HepG2 (cell line): ENCODE results near the gene ABHD3. TPM values are rescaled to one million over a fixed set of nuclear protein-coding genes. Genes with fewer than 3 reads are reported as not detected.

Experiments used
- ARID4A ChIP-seq: sonication (generic); formaldehyde crosslinking; IDR thresholded peaks from 2 replicates; pipeline ENCODE4 v1.5.0; 2020; ENCODE audit warnings: mild to moderate bottlenecking, missing genetic modification reagents, borderline replicate concordance
- FLYWCH1 ChIP-seq: sonication (generic); formaldehyde crosslinking; IDR thresholded peaks from 2 replicates; pipeline ENCODE4 v1.8.1; 2023; ENCODE audit warnings: mild to moderate bottlenecking, missing genetic modification reagents
- HDAC2 ChIP-seq: sonication (generic); formaldehyde crosslinking; IDR thresholded peaks from 2 replicates; pipeline ENCODE4 v1.4.0; 2020; ENCODE audit warnings: missing genetic modification reagents
- SMC3 ChIP-seq: IDR thresholded peaks from 2 replicates; pipeline ENCODE4 v1.6.1; 2011; ENCODE audit warnings: low read length, improper control_type of control experiment
- TEAD3 ChIP-seq: optimal IDR thresholded peaks from 2 replicates; pipeline ENCODE3; 2016; ENCODE audit warnings: borderline replicate concordance
- ZBTB4 ChIP-seq: sonication (generic); formaldehyde crosslinking; IDR thresholded peaks from 2 replicates; pipeline ENCODE4 v1.4.0; 2020; ENCODE audit warnings: missing genetic modification reagents, mild to moderate bottlenecking, borderline replicate concordance
- ZNF547 ChIP-seq: sonication (generic); formaldehyde crosslinking; IDR thresholded peaks from 2 replicates; pipeline ENCODE4 v1.5.1; 2020; ENCODE audit warnings: mild to moderate bottlenecking, missing genetic modification reagents
- polyA plus RNA-seq, 8 experiments: library from polyadenylated mRNA; depleted of rRNA in 3 of 8; stranded (reverse) in 7 of 8; unstranded in 1 of 8; fragments of >200 nt; fragmentation: Illumina TruSeq in 4 of 8; extraction: Trizol in 4 of 8; gene quantifications; 2 replicates each; pipeline versions ENCODE4 v1.2.1 to v1.2.3, GENCODE V29; 2011 to 2016; ENCODE audit warnings: low read depth in 4 of 8, missing spikeins in 1 of 8, mixed read lengths in 1 of 8; ENCODE audit not compliant: insufficient read depth in 1 of 8
- total RNA-seq, 5 experiments: library from RNA; depleted of rRNA; stranded (reverse); fragments of >200 nt; fragmentation: Illumina TruSeq; extraction: Trizol; gene quantifications; 2 replicates each; pipeline ENCODE4 v1.2.3, GENCODE V29; 2016; ENCODE audit warnings: low read depth in 1 of 5
- TF ChIP-seq, protein P1 (sequence below): IDR thresholded peaks from 2 replicates; pipeline ENCODE4 v1.4.0; 2020; ENCODE audit warnings: mild to moderate bottlenecking, missing genetic modification reagents

ABHD3 gene
- total and polyA plus RNA-seq, 2 of the 13 experiments (the other 11 are each of a cell fraction or from before 2014, with no cell fraction given), result 32.1 to 40.2 TPM

GRCh38 chr18:21735452-21736015 is 31.0 kb upstream of the ABHD3 start (continued):
- TF ChIP-seq, protein P1, sequence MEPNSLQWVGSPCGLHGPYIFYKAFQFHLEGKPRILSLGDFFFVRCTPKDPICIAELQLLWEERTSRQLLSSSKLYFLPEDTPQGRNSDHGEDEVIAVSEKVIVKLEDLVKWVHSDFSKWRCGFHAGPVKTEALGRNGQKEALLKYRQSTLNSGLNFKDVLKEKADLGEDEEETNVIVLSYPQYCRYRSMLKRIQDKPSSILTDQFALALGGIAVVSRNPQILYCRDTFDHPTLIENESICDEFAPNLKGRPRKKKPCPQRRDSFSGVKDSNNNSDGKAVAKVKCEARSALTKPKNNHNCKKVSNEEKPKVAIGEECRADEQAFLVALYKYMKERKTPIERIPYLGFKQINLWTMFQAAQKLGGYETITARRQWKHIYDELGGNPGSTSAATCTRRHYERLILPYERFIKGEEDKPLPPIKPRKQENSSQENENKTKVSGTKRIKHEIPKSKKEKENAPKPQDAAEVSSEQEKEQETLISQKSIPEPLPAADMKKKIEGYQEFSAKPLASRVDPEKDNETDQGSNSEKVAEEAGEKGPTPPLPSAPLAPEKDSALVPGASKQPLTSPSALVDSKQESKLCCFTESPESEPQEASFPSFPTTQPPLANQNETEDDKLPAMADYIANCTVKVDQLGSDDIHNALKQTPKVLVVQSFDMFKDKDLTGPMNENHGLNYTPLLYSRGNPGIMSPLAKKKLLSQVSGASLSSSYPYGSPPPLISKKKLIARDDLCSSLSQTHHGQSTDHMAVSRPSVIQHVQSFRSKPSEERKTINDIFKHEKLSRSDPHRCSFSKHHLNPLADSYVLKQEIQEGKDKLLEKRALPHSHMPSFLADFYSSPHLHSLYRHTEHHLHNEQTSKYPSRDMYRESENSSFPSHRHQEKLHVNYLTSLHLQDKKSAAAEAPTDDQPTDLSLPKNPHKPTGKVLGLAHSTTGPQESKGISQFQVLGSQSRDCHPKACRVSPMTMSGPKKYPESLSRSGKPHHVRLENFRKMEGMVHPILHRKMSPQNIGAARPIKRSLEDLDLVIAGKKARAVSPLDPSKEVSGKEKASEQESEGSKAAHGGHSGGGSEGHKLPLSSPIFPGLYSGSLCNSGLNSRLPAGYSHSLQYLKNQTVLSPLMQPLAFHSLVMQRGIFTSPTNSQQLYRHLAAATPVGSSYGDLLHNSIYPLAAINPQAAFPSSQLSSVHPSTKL (CRISPR knock-in tag), result peak; percentile 62
- TF ChIP-seq FLYWCH1 (no peak), SMC3 (no peak), ZNF547 (no peak), ARID4A (peak; percentile 63; the same call in 1 of the 2 replicates), TEAD3 (CRISPR knock-in tag) (peak; percentile 52), ZBTB4 (CRISPR knock-in tag) (0 out of 2 replicates have a peak, but pooled peaks have one; percentile 52), HDAC2 (peak; percentile 36; the same call in 1 of the 2 replicates)
